Breast epithelium (tissue), 3 donors: ENCODE results near the gene FNTB.

Source experiments
- POLR2A ChIP-seq: fragments of 450-650 bp; IDR thresholded peaks from one replicate; pipeline ENCODE4 v1.6.1; 2016; ENCODE audit warnings: antibody characterized with exemption, mild to moderate bottlenecking, moderate library complexity
- TF ChIP-seq, protein P1 (sequence below), 3 donors: fragments of 450-650 bp; IDR thresholded peaks; one replicate each; pipeline ENCODE4 v1.5.1; 2016 to 2017; ENCODE audit warnings: antibody characterized with exemption in 3 of 3, mild to moderate bottlenecking in 3 of 3, moderate library complexity in 3 of 3

DNA sequence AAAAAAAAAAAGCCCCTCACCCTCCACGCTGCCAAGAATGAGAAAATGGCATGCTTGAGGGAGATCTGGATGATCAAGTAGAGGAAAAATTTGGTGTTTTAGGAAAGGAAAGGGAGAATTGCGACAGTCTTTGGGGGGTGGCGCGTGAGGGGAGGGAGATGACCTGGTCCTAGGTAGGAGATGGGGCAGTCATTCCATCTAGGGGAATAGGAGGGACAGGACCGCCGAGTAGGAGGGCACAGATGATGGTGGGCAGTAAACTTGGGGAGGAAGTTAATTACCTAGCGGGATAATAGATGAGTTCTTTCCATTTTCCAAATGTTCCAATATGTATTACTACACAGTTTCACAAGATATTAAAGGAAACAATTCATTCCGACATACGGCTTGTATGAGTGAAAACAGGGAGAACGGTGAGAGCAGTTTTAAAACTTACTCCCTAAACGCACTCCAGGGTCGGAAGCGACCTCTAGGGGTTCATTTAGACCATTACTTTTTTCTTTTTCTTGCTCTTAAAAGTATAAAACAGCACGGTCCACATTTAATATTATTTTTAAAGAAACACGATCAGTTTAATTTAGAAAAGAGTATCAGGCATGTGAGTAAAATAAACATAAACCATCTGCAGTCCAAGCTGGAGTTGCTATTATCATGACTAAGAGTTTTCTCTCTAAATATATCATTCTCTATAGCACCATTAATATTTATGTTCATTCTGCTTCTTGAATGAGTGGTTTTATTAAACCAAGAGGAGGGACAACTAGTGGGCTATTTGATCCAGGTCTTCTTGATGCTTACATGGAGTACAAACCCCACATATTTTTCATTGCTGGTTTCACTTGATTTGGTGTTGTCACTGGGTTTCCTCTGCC, 3.0 kb upstream of the FNTB start:
- TF ChIP-seq, protein P1, sequence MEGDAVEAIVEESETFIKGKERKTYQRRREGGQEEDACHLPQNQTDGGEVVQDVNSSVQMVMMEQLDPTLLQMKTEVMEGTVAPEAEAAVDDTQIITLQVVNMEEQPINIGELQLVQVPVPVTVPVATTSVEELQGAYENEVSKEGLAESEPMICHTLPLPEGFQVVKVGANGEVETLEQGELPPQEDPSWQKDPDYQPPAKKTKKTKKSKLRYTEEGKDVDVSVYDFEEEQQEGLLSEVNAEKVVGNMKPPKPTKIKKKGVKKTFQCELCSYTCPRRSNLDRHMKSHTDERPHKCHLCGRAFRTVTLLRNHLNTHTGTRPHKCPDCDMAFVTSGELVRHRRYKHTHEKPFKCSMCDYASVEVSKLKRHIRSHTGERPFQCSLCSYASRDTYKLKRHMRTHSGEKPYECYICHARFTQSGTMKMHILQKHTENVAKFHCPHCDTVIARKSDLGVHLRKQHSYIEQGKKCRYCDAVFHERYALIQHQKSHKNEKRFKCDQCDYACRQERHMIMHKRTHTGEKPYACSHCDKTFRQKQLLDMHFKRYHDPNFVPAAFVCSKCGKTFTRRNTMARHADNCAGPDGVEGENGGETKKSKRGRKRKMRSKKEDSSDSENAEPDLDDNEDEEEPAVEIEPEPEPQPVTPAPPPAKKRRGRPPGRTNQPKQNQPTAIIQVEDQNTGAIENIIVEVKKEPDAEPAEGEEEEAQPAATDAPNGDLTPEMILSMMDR (IDR thresholded peaks at IDR 0.05): peak; percentile 14 to 72 (median 50)
- no peak for TF ChIP-seq POLR2A
